ENCODE data around the gene GDPD5. TPM values are rescaled to one million over a fixed set of nuclear protein-coding genes. Genes with fewer than 3 reads are reported as not detected.
A peak's percentile ranks its signal among the peaks of the same experiment; 100 is the strongest.

The GDPD5 gene
- total and polyA plus RNA-seq, 9 of the 15 experiments (the other 6 are each of a cell fraction or from before 2014, with no cell fraction given), result 0.32 to 27.3 (median 8.0) TPM

- intact Hi-C loops (cut with micrococcal nuclease), result no loop called here
- POLR2A ChIA-PET, result interaction anchor here (0.8 to 10.5 kb wide), 3 partner anchors 7 to 20 kb away, joined by 3 to 115 read pairs (median 4); no protein-coding TSS in a partner anchor
- H3K4me3 ChIP-seq, result no peak overlapping the region
Observed at GRCh38 chr11:75565221-75565814, 39.6 kb upstream of the GDPD5 start.

More at GRCh38 chr11:75565221-75565814, 39.6 kb upstream of the GDPD5 start:
- peaks cover 4% of the 10 kb centered on the region for H3K9me1 ChIP-seq (ENCODE audit: control insufficient read depth, insufficient read depth, low read length)
- FAIRE-seq (no peak), ATAC-seq (no peak), DNase-seq (ENCODE audit: extremely low read depth in 1 of 4, low spot score in 3 of 4) (no peak)
- no TSS peak for BruUV-seq (replicated peaks)
- peaks cover 29 to 43% of the 10 kb centered on the region in 2 experiments for H3K4me1 ChIP-seq (replicated peaks in 1 of 2; ENCODE audit: control insufficient read depth in 2 of 2, insufficient read depth in 2 of 2, low read length in 2 of 2)
- peaks cover 43% of the 10 kb centered on the region for H3K79me2 ChIP-seq (ENCODE audit: control insufficient read depth, insufficient read depth, low read length)
- H3K27me3 ChIP-seq (ENCODE audit: control insufficient read depth in 2 of 2, insufficient read depth in 2 of 2, low read length in 2 of 2), result no peaks in the 10 kb centered on the region
- peak overlapping the region; percentile 77; the same call in 2 of the 3 replicates for H3K27ac ChIP-seq (ENCODE audit: extremely low read depth, low read depth, low read length)
- H3K36me3 ChIP-seq (ENCODE audit: control insufficient read depth, insufficient read depth, low read length), result peaks cover 62% of the 10 kb centered on the region
- TF ChIP-seq ATF3 (IDR thresholded peaks at IDR 0.05) (peak; percentile 58), ATF3 (CRISPR knock-in tag; conservative IDR thresholded peaks at IDR 0.05) (no peak), KAT2B (IDR thresholded peaks at IDR 0.05; ENCODE audit: low read depth, low read length) (no peak), E2F5 (CRISPR knock-in tag; IDR thresholded peaks at IDR 0.05) (no peak), ZBTB11 (CRISPR knock-in tag; IDR thresholded peaks at IDR 0.05) (no peak), POLR2G (IDR thresholded peaks at IDR 0.05; ENCODE audit: low read depth, low read length) (0 out of 2 replicates have a peak, but pooled peaks have one; percentile 29), JUND (IDR thresholded peaks at IDR 0.05; ENCODE audit: borderline replicate concordance, low read depth, low read length) (peak; percentile 24; the same call in 1 of the 2 replicates), JUND (tag; IDR thresholded peaks at IDR 0.05; ENCODE audit: borderline replicate concordance, low read depth, low read length) (no peak), JUN (IDR thresholded peaks at IDR 0.05; ENCODE audit: borderline replicate concordance, low read depth, low read length) (no peak), JUN (CRISPR knock-in tag; IDR thresholded peaks at IDR 0.05; ENCODE audit: borderline replicate concordance) (no peak)
- H3K4me2 ChIP-seq (ENCODE audit: insufficient read depth, low read length), result 0 out of 2 replicates have a peak overlapping the region, but pooled peaks have one; percentile 88
- no peak overlapping the region for H2AFZ ChIP-seq (ENCODE audit: low read depth, low read length)
- H4K20me1 ChIP-seq (replicated peaks; ENCODE audit: control insufficient read depth, insufficient read depth, low read length), result no peaks in the 10 kb centered on the region
- peak overlapping the region; percentile 22 to 94; a peak in 2 of 4 replicates for H3K9ac ChIP-seq (ENCODE audit: insufficient read depth in 1 of 2, low read depth in 2 of 2, low read length in 2 of 2)
- in situ Hi-C loops (cut with MboI), result no loop called here
- WGBS (ENCODE audit: insufficient coverage, low coverage, missing lambda C conversion rate), result 84% methylated on average over 5 of the region's 5 CpGs
- CTCF ChIA-PET (ENCODE audit: low intra/inter-chr PET ratio), result no interaction called here
- no peaks in the 10 kb centered on the region for H3K9me3 ChIP-seq (replicated peaks; ENCODE audit: control insufficient read depth, insufficient read depth, low read depth, low read length)
